HEK293 (cell line): ENCODE data around the gene KMT2A.
A peak's percentile ranks its signal among the peaks of the same experiment; 100 is the strongest.

Experiments
- CTCF ChIA-PET: fragments of 350-600 bp; formaldehyde crosslinking; extraction: SDS; loops from one replicate; lab custom pipeline; 2021; ENCODE audit warnings: antibody characterized with exemption; lab: Yijun Ruan, JAX
- POLR2A ChIA-PET: fragments of 300-600 bp; formaldehyde crosslinking; extraction: SDS; loops from one replicate; lab custom pipeline; 2020; ENCODE audit warnings: antibody characterized with exemption, inconsistent platforms; lab: Yijun Ruan, JAX
- H3K27ac ChIP-seq: fragments of 200-500 bp; sonication (Bioruptor generic); 2 replicates; pipeline ENCODE4 v1.5.1; 2014; ENCODE audit warnings: low read depth, low read length, control low read depth, inconsistent platforms; ENCODE audit errors: extremely low read depth
- H3K36me3 ChIP-seq, 2 experiments: fragments of 200-500 bp in 1 of 2; sonication (Bioruptor generic) in 1 of 2; 1 replicate in 1 of 2; 2 replicates in 1 of 2; pipeline ENCODE4 v1.5.1; 2014 to 2017; ENCODE audit warnings: inconsistent platforms in 2 of 2, low read length in 2 of 2; ENCODE audit not compliant: control insufficient read depth in 2 of 2, insufficient read depth in 1 of 2
- H3K4me1 ChIP-seq: fragments of 200-500 bp; sonication (Bioruptor generic); 2 replicates; pipeline ENCODE4 v1.5.1; 2014; ENCODE audit warnings: mild to moderate bottlenecking, low read length, inconsistent platforms; ENCODE audit not compliant: control insufficient read depth, insufficient read depth
- H3K4me3 ChIP-seq: 2 replicates; pipeline ENCODE4 v1.5.1; 2011; ENCODE audit warnings: low read depth, mild to moderate bottlenecking, control low read depth, low read length, moderate library complexity
- H3K9me3 ChIP-seq: fragments of 200-500 bp; sonication (Bioruptor generic); 2 replicates; pipeline ENCODE4 v1.5.1; 2014; ENCODE audit warnings: low read depth, low read length, inconsistent platforms; ENCODE audit not compliant: control insufficient read depth, insufficient read depth
- AEBP2 ChIP-seq: fragments of 450-650 bp; formaldehyde crosslinking; IDR thresholded peaks from 2 replicates; pipeline ENCODE4 v1.5.1; 2016; ENCODE audit warnings: missing biosample characterization, missing genetic modification characterization, borderline replicate concordance
- GLI4 ChIP-seq: fragments of 450-650 bp; formaldehyde crosslinking; IDR thresholded peaks from 2 replicates; pipeline ENCODE4 v1.5.1; 2016; ENCODE audit warnings: missing biosample characterization, missing genetic modification characterization
- KLF17 ChIP-seq: fragments of 450-650 bp; formaldehyde crosslinking; IDR thresholded peaks from 2 replicates; pipeline ENCODE4 v1.5.1; 2016; ENCODE audit warnings: missing biosample characterization, missing genetic modification characterization
- PRDM10 ChIP-seq: fragments of 450-650 bp; formaldehyde crosslinking; IDR thresholded peaks from 2 replicates; pipeline ENCODE4 v1.5.1; 2016; ENCODE audit warnings: missing biosample characterization, missing genetic modification characterization
- REPIN1 ChIP-seq: fragments of 450-650 bp; formaldehyde crosslinking; IDR thresholded peaks from 2 replicates; pipeline ENCODE4 v1.5.1; 2017; ENCODE audit warnings: missing biosample characterization, missing genetic modification characterization, low read depth
- SETDB1 ChIP-seq: IDR thresholded peaks from one replicate; pipeline ENCODE4 v1.6.1; 2017; ENCODE audit warnings: mild to moderate bottlenecking, low read length, moderate library complexity, mixed read lengths; ENCODE audit not compliant: insufficient read length
- SP7 ChIP-seq: fragments of 450-650 bp; formaldehyde crosslinking; IDR thresholded peaks from 2 replicates; pipeline ENCODE4 v1.5.1; 2016; ENCODE audit warnings: missing biosample characterization, missing genetic modification characterization
- ZBTB48 ChIP-seq: fragments of 450-650 bp; formaldehyde crosslinking; IDR thresholded peaks from 2 replicates; pipeline ENCODE4 v1.5.1; 2016; ENCODE audit warnings: missing biosample characterization, missing genetic modification characterization
- ZNF133 ChIP-seq: fragments of 450-650 bp; formaldehyde crosslinking; IDR thresholded peaks from 2 replicates; pipeline ENCODE4 v1.5.1; 2016; ENCODE audit warnings: missing biosample characterization, missing genetic modification characterization
- ZNF175 ChIP-seq: fragments of 450-650 bp; formaldehyde crosslinking; IDR thresholded peaks from 2 replicates; pipeline ENCODE4 v1.5.1; 2016; ENCODE audit warnings: missing biosample characterization, missing genetic modification characterization
- ZNF239 ChIP-seq: fragments of 450-650 bp; formaldehyde crosslinking; IDR thresholded peaks from 2 replicates; pipeline ENCODE4 v1.5.1; 2016; ENCODE audit warnings: missing biosample characterization, missing genetic modification characterization
- ZNF548 ChIP-seq: fragments of 450-650 bp; formaldehyde crosslinking; IDR thresholded peaks from 2 replicates; pipeline ENCODE4 v1.5.1; 2016; ENCODE audit warnings: missing biosample characterization, missing genetic modification characterization
- ZNF549 ChIP-seq: fragments of 450-650 bp; IDR thresholded peaks from 2 replicates; pipeline ENCODE4 v1.5.1; 2018; ENCODE audit warnings: missing biosample characterization, missing genetic modification characterization, mild to moderate bottlenecking, inconsistent platforms, moderate library complexity
- ZNF560 ChIP-seq: fragments of 450-650 bp; formaldehyde crosslinking; IDR thresholded peaks from 2 replicates; pipeline ENCODE4 v1.5.1; 2017; ENCODE audit warnings: missing biosample characterization, missing genetic modification characterization, borderline replicate concordance
- ZNF777 ChIP-seq: fragments of 450-650 bp; formaldehyde crosslinking; IDR thresholded peaks from 2 replicates; pipeline ENCODE4 v1.5.1; 2017; ENCODE audit warnings: missing biosample characterization, missing genetic modification characterization, borderline replicate concordance

Gene KMT2A

GRCh38 chr11:118438314-118438931 is 2.1 kb downstream of the KMT2A start (continued):
- TF ChIP-seq ZNF175 (tag by site-specific recombination) = no peak
- no peak for TF ChIP-seq SP7 (tag by site-specific recombination)
- TF ChIP-seq SETDB1 = no peak
- 0 out of 2 replicates have a peak, but pooled peaks have one; percentile 21 for TF ChIP-seq PRDM10 (tag by site-specific recombination)

GRCh38 chr11:118439646-118440045 is 3.4 kb downstream of the KMT2A start:
- Histone ChIP-seq H3K4me1 (peaks cover 14% of the 10 kb centered on the region), H3K4me3 (no peak overlapping the region), H3K27ac (no peak overlapping the region), H3K9me3 (no peaks in the 10 kb centered on the region), H3K36me3 (peaks cover 0 to 32% of the 10 kb centered on the region in 2 experiments; a peak in 1 of 3 replicates)
- TF ChIP-seq ZNF560 (tag by site-specific recombination) = no peak
- TF ChIP-seq ZNF549 (tag by site-specific recombination) = no peak
- no peak for TF ChIP-seq REPIN1 (tag by site-specific recombination)
- TF ChIP-seq GLI4 (tag by site-specific recombination) = no peak
- TF ChIP-seq AEBP2 (tag by site-specific recombination) = no peak
- no peak for TF ChIP-seq ZNF239 (tag by site-specific recombination)
- no peak for TF ChIP-seq ZBTB48
- CTCF ChIA-PET = interaction anchor here (0.6 to 1.7 kb wide), 3 partner anchors 51 to 87 kb away, joined by 3 to 5 read pairs (median 3); no protein-coding TSS in a partner anchor
- POLR2A ChIA-PET = no interaction called here

- POLR2A ChIA-PET = interaction anchor here (1.0 kb wide), 1 partner anchor 10 kb away, joined by 3 read pairs; no protein-coding TSS in a partner anchor
- peaks cover 0 to 37% of the 10 kb centered on the region in 2 experiments; a peak in 2 of 3 replicates for H3K36me3 ChIP-seq
- H3K9me3 ChIP-seq = no peaks in the 10 kb centered on the region
- H3K27ac ChIP-seq = no peak overlapping the region
- H3K4me1 ChIP-seq = peaks cover 14% of the 10 kb centered on the region
- CTCF ChIA-PET = no interaction called here
- TF ChIP-seq KLF17 (tag by site-specific recombination) = no peak
- TF ChIP-seq ZNF777 = no peak
- TF ChIP-seq ZNF133 (tag by site-specific recombination) = no peak
- TF ChIP-seq ZNF548 = no peak
- no peak overlapping the region for H3K4me3 ChIP-seq
These were observed 5.5 kb downstream of the KMT2A start for GRCh38 chr11:118441770-118442275.
